Measurements from ENCODE around the gene RALGPS2.

The RALGPS2 gene

DNA sequence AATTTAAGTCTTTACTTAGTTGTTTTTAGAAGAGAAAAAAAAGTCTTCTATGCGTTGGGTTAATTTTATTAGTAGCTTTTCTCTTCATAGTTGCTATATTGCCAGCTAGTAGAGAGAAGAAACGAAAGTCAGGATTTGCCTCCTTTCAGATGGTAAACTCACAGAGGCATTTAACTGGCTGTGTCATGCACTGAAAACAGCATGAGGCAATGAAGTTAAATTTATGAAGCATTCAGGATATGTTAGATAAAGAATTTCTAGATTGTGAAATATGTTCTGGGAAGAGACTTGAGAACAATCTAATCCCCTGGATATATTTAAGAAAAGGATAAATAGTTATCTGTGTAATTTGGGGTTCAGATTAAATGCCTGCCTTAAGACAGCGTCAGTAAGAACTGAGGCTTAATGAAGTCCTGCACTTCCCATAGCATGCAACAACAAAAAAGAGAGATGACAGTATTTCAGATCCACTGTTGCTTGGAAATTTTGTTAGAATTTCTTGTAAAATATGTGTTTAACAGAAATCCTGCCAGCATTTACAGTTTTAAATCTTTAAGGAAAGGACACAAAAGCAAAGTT is 144.2 kb downstream of the RALGPS2 start:
- DNase-seq, result no peak

DNA sequence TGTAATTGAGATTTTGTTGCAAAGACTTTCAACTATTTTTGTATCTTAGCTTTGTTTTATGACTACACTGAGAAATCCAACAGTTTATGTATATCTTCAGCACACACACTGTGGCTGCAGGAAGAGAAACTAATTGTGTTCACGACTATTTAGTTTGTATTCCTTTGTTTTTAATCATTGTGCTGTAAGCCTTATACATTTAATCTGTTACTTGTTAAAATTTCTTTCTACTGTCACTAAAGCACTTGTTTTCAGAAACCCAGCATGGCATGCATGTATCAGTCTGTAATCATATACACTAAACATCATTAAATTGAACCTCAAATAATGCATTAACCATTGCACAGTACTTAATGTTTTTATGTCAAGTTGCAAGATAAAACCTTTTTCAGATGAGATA is 145.2 kb downstream of the RALGPS2 start:
- DNase-seq, result no peak

DNA sequence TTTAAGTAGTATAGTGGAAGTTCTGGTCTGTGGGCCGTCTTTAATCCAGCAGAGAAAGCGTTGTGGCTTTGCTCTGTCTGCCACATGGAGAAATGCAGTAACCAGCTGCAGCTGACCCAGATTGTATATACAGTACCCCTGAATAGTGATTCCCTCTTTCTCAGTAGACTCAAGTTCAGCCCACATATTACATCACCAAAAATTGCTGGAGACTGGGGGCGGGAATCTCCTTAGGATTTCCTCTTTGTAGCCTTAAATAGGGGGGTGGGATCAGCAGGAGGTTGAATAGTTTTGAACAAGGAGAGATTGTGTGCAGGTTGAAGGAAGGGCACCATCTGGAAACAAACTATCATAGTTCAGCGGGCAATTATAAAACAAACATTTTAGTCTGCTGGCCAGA is 145.9 kb downstream of the RALGPS2 start, which contains the start of gene ANGPTL1:
Gene ANGPTL1 (minus strand): TSS at position 134 of the 400 bp plus-strand sequence. CDS start 5,301 bp downstream, outside the sequence.
- DNase-seq, result no peak

DNA sequence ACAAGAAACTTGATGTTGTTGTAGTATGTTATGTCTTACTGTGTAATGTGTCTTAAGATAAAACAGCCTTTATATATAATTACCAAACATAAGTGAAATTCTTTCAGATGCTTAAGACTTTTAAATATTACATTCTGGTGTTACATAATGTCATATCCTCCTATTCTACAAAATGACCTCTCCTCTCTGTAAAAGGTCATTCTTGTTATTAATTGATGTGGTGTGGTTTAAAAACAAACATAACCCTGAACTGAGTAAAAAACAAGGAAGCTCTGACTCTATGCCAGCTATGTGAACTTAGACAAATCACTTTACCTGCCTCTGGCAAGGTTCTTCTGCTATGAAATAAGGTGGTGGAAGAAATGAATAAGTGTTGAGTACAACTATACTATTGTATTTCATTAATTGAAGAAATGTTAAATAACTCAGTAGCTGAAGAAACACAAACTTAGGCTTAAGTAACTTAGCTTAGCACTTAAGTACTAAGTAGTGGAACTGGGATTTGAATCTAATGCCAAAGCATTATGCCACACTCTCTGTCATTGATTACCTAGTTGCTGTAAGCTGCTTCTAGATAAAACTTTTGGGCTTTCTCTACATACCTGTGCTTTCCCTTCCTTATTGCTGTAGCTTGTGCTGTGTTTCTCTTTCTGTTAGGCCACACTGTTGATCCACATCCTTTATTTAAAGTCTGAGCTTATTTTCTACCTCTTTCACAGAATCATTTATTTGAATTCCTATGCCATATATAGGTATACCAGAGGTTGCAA is 146.7 kb downstream of the RALGPS2 start:
- DNase-seq, result no peak

DNA sequence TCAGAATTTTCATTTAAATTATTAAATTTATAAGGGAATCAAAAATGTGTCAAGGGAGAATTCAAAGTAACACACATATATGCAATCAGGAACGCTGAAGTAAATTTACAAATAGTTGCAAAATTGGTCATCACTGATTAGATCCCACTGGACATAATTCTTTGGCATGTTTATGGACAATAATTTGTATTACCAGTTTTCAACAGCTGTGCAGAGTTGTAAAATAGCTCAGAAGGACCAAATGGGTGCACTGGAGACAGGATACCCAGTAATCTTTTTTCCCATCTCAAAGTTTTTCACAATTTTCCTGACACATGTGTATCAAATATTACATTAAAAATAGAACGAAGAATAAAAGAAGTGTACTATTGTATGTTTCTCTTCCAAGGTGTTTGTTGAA is 149.9 kb downstream of the RALGPS2 start:
- DNase-seq, result no peak

DNA sequence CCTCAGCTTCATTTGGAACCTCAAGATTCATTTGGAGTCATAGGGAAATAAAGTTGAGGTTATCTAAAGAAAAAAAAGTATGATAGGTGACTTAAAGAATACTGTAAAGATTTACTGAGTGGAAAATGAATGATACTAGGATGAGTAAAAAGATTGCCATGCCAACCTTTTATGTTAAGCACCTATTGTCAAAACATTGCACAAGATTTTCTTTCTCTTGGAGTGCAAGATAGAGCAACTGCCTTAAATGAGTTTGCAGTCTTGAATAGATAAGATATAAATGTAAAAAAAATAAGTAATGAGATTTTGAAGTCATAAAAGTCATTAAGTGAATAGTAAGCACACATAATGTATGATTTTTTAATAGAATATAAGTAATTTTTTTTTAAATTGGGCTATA is 150.9 kb downstream of the RALGPS2 start:
- DNase-seq, result no peak

DNA sequence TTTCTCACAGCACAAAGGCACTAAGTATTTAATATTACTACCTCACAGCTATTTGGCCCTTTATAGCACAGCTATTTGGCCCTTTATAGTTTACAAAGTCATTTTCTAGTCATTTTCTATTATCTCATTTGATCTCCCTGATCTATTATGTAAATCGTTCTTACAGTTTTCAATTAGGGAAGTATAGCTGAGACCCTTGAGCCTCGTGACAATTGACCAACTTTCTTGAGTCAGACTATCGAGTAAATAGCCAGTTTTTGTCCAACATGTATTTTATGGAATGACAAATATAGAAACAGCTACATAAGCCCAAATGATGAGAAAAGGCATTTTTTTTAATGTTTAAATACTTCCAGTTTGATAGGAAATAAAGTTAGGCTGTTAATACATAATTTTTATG is 152.9 kb downstream of the RALGPS2 start:
- DNase-seq, result no peak

DNA sequence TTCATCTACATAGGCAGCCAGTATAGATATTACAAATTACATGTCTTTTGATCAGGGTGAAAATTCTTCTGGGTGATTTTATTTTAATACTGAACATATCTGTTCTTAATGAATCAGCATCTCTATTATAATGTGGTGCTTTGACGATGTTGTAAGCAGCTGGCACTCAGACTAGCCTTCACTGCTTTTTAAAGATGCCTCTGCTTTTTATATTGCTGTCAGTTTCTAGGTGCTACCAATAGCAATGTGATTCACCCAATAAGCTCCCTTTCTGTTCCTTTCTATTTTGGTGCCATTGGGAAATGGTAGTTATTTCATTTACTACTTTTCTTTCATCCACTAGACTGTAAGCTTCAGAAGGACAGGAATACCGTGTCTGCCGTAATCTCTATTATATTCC is 156.9 kb downstream of the RALGPS2 start:
- DNase-seq, result no peak

DNA sequence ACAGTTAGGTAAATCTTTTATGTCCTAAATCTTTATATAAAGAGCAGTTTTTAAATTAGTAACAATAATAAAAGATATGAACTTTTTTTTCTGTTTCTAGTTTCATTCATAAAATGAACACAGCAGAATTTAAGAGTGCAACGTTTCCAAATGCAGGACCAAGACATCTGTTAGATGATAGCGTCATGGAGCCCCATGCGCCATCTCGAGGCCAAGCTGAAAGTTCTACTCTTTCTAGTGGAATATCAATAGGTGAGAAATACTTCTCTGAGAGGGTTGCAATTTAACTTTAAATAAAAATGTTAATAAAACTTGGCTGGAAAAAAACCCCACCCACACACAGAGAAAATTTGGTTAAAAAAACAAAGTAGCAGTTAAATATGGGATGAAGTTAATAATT is 160.8 kb downstream of the RALGPS2 start:
- DNase-seq, result no peak

DNA sequence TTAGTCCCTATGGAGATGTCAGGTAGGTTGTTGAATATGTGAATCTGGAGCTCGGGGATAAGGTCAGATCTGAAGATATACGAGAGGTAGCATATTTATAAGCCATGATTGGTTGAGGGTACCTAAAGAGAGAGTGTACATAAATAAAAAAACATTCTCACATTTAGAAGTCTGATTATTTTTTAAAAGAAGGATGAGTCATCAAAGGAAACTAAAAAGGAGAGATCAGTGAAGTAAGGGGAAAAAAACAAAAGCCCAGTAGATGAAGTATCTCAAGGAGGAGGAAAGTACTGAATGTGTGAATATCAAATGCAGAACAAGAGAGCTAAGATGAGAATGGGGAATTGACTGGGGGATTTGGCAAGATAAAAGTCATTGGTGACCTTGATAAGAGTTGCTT is 161.5 kb downstream of the RALGPS2 start:
- DNase-seq, result no peak

DNA sequence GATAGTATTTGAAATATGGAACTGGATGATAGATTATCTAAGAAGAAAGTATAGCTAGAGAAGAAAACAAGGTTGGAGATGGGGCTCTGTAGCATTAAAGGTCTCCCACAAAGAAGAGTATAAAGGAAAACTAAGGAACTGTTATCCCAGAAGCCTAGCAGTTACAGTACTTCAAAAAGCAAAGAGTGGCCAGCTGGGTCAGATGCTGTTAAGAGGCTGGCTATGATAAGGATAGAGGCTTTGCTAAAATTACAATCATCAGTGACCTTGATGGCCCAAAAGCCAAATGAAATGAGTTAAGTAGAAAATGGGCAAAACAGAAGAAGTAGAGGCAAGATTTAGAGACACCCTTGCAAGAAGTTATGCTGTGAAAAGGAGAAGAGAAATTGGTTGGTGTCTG is 170.9 kb downstream of the RALGPS2 start:
- DNase-seq, result no peak

DNA sequence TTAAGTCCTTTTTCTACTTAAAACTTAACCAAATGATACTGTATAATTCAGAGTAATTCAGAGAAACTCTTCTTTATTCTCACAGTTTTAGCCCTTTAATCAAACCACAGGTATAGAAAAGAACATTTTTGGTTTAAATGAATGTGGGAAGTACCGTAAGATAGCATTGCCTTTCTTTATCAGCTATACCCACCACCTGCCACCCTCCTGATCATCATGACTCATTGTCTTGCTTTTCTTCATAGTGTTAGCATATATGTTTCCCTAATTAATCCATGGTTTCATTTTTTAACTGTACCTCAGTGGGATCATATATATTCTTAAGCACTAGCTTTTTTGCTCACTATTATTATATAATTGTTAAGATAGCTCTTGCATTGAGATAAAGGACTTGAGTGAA is 173.4 kb downstream of the RALGPS2 start:
- no peak for DNase-seq

DNA sequence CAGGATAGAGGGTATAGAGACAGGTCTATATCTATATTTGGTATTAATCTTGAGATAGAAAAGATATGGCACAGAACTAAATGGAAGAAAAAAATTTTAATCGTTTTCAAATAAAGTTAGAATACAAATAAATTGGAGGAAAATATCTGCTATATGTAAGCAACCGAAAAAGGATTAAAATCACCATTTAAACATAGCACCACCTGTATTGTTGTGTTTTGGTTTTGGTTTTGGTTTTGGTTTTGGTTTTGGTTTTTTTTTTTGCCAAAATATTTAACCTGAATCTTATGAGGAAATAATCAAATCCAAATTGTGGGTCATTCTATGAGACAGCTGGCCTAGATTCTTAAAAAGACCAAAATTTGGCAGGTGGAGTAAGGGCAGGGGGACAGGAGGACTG is 174.4 kb downstream of the RALGPS2 start:
- DNase-seq, result no peak

DNA sequence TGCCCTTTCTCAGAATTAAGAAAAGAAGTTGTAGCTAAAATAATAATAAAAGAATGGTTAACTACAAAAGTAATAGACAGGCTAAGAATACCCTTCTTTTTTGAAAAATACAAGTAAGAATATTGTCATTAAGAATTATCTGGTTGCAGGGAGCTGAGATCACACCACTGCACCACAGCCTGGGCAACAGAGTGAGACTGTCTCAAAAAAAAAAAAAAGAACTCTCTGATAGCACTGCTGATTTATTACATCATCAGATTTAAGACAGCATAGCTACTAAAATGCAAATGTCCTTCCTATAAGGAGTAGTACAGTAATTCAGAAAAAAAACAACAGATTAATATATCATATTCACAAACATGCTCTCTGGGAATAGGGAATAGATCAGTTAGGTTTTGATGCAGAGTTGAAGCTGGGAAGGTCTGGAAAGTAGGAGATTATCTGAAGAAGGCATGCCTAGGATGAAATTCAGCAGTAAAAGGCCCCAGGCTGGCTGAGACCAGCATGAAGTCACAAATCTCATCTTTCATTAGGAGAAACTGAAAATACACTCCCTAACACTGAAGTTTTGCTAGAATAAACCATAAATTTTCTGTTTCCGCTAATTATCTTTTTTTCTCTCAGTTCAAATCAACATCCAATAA is 176.6 kb downstream of the RALGPS2 start:
- DNase-seq, result no peak

DNA sequence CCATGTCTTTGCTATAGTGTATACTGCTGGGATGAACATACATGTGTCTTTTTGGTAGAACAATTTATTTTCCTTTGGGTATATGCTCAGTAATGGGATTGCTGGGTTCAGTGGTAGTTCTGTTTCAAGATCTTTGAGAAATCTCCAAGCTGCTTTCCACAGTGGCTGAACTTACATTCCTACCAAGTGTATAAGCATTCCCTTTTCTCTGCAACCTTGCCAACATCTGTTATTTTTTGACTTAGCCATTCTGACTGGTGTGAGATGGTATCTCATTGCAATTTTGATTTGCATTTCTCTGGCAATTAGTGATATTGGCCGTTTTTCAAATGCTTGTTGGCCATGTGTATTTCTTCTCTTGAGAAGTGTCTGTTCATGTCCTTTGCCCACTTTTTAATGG is 183.3 kb downstream of the RALGPS2 start:
- no peak for DNase-seq

DNA sequence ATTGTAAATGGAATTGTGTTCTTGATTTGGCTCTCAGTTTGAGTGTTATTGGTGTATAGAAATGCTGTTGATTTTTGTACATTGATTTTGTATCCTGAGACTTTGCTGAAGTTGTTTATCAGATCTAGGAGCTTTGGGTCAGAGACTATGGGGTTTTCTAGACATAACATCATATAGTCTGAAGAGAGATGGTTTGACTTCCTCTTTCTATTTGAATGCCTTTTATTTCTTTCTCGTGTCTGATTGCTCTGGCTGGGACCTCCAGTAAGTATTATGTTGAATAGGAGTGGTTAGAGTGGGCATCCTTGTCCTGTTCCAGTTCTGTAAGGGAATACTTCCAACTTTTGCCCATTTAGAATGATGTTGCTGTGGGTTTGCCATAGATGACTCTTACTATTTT is 185.0 kb downstream of the RALGPS2 start:
- DNase-seq, result no peak

DNA sequence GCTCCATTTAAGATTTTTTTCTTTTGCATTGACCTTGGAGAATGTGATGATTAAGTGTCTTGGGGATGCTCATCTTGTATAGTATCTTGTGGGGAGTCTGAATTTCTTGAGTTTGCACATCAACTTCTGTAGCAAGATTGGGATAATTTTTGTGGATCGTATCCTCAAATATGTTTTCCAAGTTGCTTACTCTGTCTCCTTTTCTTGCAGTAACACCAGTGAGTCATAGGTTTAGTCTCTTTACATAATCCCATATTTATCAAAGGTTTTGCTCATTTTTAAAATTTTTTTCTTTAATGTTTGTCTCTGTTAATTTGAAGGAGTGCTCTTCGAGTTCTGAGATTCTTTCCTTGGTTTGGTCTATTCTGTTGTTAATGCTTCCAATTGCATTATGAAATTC is 187.6 kb downstream of the RALGPS2 start:
- no peak for DNase-seq

DNA sequence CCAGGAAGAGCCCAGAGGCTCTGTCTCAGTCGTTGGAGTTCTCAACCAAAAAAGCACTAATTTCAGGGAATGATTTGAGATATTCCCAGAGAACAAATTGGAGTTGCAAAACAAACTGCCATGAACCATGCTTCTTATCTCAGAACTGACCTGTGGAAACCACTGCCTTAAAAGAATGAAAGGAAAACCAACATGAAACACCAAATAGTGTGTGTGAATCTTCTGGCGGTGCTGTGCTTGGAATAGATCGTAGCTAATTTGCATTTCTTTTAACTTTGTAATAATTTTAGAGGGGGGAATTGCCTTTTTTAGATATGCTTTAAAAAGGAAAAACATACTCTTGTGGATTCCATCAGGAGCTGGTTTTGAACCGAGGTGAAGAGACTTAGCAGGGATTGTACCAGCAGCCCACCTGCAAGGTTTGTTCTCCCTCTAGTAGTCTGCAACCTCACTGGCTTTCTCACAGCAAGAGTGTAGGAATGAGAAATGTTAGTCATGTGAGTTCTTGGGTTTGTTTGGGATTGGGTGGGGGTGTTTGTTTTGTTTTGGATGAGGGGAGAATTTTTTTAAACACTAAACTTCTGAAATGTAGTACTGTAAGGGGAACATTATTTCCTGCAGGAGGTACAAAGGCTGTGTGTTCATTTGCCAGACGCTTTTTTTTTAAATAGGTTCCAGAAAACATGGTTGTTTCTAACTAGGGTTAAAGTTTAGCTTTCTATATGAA is 191.6 kb downstream of the RALGPS2 start:
- no peak for DNase-seq

DNA sequence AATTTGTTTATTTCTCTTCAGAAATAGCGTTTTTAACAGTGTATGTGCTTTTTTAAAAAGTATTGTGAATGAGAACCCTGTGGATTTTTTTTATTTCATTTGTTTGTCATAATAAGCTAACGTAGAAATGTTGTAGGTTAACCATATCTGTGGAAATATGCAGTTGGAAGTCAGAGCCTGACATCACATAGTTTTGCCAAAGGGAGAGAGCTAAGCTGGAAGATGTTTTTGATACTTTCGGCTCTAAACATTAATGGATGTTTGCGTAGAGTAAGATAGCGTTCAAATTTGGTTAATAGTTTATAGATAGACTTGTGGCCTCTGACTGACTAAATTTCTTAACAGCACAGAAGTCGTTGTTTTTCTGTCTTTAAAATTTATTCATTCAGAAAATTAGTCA is 193.3 kb downstream of the RALGPS2 start:
- no peak for DNase-seq

DNA sequence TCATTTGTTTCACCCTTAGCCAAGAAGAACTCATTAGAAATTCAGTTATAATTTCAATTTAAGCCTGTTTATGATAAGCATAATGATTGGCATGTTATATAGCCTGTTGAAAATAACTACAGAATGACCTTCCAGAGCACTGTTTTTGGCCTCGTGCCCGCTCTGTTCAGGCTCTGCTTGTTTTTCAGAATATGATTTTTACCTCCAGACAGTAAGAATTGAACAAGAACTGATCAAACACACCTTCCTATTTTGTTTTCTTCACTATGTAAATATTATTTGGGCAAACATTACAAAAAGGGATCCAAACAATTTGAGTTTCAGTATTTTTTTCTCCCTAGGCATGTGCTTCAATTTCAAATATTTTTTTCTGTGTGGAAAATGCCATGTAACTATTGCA is 193.9 kb downstream of the RALGPS2 start:
- no peak for DNase-seq

DNA sequence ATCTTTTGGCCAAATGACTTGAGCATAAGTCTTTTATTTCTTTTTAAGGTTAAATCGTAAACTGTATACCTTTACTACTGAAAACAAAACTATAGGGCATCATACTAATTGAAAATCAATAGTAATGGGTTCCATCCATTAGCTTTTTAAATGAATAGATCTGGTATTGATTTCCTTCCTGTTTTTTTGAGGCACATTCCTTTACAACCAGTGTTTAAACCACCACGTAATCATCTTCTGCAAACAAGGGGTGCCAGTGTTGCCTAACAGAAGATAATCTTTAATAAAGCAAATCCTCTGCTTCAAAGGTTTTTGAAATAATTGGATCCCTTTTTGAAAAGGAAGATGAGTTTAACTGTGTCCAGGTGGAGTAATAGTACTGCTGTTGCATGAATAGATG is 194.5 kb downstream of the RALGPS2 start:
- DNase-seq, result no peak

DNA sequence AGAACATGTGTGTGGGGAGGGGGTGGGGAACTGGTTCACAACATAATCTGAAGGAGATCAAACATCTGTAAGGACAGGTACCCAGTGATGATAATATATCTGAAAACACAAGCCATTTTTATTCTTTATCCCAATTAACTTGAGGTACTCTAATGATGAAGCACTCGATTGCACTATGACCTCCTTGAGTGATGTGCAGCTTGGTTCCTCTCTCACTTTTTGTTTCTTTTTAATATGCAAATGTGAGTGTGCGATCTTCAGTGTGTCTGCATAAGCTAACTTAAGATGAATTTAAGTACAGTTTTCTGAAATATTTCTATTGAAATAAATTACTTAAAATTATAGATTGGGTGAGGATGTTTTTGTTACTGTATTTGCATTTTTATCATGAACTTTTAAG is 196.5 kb downstream of the RALGPS2 start:
- no peak for DNase-seq

DNA sequence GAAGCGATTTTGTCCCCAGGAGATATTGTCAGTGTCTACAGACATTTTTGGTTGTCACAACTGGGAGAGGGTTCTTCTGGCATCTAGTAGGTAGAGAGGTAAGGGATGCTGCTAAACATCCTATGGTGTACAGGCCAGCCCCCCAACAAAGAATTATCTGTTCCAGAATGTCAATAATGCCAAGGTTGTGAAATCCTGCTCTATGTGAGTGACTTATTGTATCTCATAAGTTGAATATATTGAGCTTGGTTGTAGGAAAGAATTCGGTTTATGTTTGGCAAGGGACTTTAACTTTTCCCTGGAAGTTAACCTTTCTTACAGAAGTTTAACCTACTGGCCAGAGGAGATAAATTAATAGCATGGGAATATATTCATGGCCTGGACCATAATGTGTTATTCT is 198.5 kb downstream of the RALGPS2 start:
- no peak for DNase-seq

DNA sequence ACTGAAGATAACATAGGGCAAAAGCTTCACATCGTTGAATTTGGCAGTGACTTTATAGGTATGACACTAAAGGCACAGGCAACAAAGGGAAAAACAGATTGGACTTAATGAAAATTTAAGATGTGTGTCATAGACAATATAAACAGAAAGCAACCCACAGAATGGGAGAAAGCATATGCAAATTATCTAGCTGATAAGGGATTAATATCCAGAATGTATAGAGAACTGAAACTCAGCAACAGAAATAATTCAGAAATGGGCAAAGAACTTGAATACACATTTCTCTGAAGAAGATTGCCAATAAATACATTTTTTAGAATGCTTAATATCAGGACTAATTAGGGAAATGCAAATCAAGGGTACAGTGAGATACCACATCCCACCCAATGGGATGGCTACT is 201.0 kb downstream of the RALGPS2 start:
- no peak for DNase-seq

Data from activated effector memory CD4-positive, alpha-beta T cell treated with Interleukin-2 at 50 U/mL for 16 hours (primary cell).